ENCODE results near the gene RAB18.

- TF ChIP-seq CTCF (IDR thresholded peaks at IDR 0.05; ENCODE audit: control extremely low read depth in 1 of 3, insufficient read depth in 1 of 3, low read depth in 1 of 3, low read length in 3 of 3) (no peak), CBX5 (IDR thresholded peaks at IDR 0.05; ENCODE audit: low read depth, low read length) (no peak), EZH2 (IDR thresholded peaks at IDR 0.05; ENCODE audit: low read depth, low read length, severe bottlenecking) (no peak), POLR2A (IDR thresholded peaks at IDR 0.05; ENCODE audit: control extremely low read depth in 1 of 2, low read depth in 2 of 2, low read length in 2 of 2) (no peak), HDAC2 (IDR thresholded peaks at IDR 0.05; ENCODE audit: borderline replicate concordance in 1 of 2, low read depth in 2 of 2, low read length in 2 of 2) (no peak), RNF2 (IDR thresholded peaks at IDR 0.05; ENCODE audit: borderline replicate concordance, low read depth, low read length, missing control alignments, poor library complexity, severe bottlenecking) (no peak)
Measured at GRCh38 chr10:27531336-27531847, 27.3 kb downstream of the RAB18 start.
